Endothelial cell of umbilical vein (primary cell): ENCODE results near the gene LRIG1. TPM values are rescaled to one million over a fixed set of nuclear protein-coding genes. Genes with fewer than 3 reads are reported as not detected.

ENCODE experiments used
- BruUV-seq: library from RNA; stranded (reverse); fragments of 400-500 nt; replicated peaks from 2 replicates; lab custom pipeline; 2021; lab: Mats Ljungman, UMichigan
- CTCF ChIA-PET: fragments of 300-600, 350-600 bp; sonication (Branson Sonifier 250); formaldehyde crosslinking; loops from one replicate; lab custom pipeline; 2021; ENCODE audit warnings: antibody characterized with exemption, inconsistent platforms; lab: Charles Lee
- POLR2A ChIA-PET: fragments of 300-600, 350-600 bp; sonication (Branson Sonifier 250); formaldehyde crosslinking; loops from one replicate; lab custom pipeline; 2021; ENCODE audit warnings: antibody characterized with exemption, inconsistent platforms; lab: Charles Lee
- DNase-seq: peaks from one replicate; pipeline ENCODE4 v3.0.0-alpha.2; 2011; ENCODE audit warnings: low read depth, low spot score
- FAIRE-seq: peaks from 2 replicates; lab custom pipeline; 2011; peaks lifted over from hg19 to GRCh38; lab: Jason Lieb, UNC
- H2AFZ ChIP-seq: 2 replicates; pipeline ENCODE4 v1.6.0; 2012; ENCODE audit warnings: low read depth, low read length, control low read depth, inconsistent platforms
- H3K27ac ChIP-seq: 2 replicates; pipeline ENCODE4 v1.5.1; 2011; ENCODE audit warnings: low read depth, mild to moderate bottlenecking, control low read depth, low read length, moderate library complexity; ENCODE audit not compliant: insufficient read depth
- H3K27me3 ChIP-seq, 2 experiments: 2 replicates each; pipeline versions ENCODE4 v1.6.0 to v1.6.1; 2011; ENCODE audit warnings: low read length in 2 of 2, mixed read lengths in 1 of 2; ENCODE audit not compliant: control insufficient read depth in 2 of 2, insufficient read depth in 2 of 2
- H3K36me3 ChIP-seq, 2 experiments: 2 replicates in 1 of 2; 3 replicates in 1 of 2; pipeline ENCODE4 v1.5.1; 2011; ENCODE audit warnings: low read length in 2 of 2, mild to moderate bottlenecking in 1 of 2, moderate library complexity in 1 of 2; ENCODE audit not compliant: control insufficient read depth in 2 of 2, insufficient read depth in 2 of 2; ENCODE audit errors: extremely low read depth in 1 of 2
- H3K4me1 ChIP-seq: 3 replicates; pipeline ENCODE4 v1.5.1; 2011; ENCODE audit warnings: mild to moderate bottlenecking, low read length; ENCODE audit not compliant: control insufficient read depth, insufficient read depth; ENCODE audit errors: extremely low read depth
- H3K4me2 ChIP-seq: 2 replicates; pipeline ENCODE4 v1.6.1; 2011; ENCODE audit warnings: low read length, control low read depth, mixed read lengths; ENCODE audit not compliant: insufficient read depth
- H3K4me3 ChIP-seq, 3 experiments: fragments of 200-600 bp in 1 of 3; sonication (generic), shearing (Covaris generic) in 1 of 3; replicated peaks in 1 of 3; 2 replicates each; pipeline ENCODE4 v1.5.1; 2011 to 2016; ENCODE audit warnings: control low read depth in 3 of 3, low read length in 3 of 3, mild to moderate bottlenecking in 2 of 3, inconsistent platforms in 1 of 3, low read depth in 1 of 3, moderate library complexity in 1 of 3; ENCODE audit not compliant: insufficient read depth in 1 of 3
- H3K79me2 ChIP-seq: 2 replicates; pipeline ENCODE4 v1.6.0; 2012; ENCODE audit warnings: low read length, inconsistent platforms; ENCODE audit not compliant: control insufficient read depth, insufficient read depth
- H3K9ac ChIP-seq: replicated peaks from 2 replicates; pipeline ENCODE3; 2011; ENCODE audit warnings: low read length, control low read depth; ENCODE audit not compliant: insufficient read depth; ENCODE audit errors: extremely low read depth
- H3K9me1 ChIP-seq: replicated peaks from 3 replicates; pipeline ENCODE4 v1.6.0; 2011; ENCODE audit warnings: mild to moderate bottlenecking, low read length; ENCODE audit not compliant: control insufficient read depth, insufficient read depth; ENCODE audit errors: extremely low read depth
- H3K9me3 ChIP-seq: replicated peaks from 2 replicates; pipeline ENCODE4 v1.5.1; 2012; ENCODE audit warnings: low read length, inconsistent platforms; ENCODE audit not compliant: control insufficient read depth, insufficient read depth
- H4K20me1 ChIP-seq: replicated peaks from 2 replicates; pipeline ENCODE3; 2011; ENCODE audit warnings: mild to moderate bottlenecking, low read length; ENCODE audit not compliant: control insufficient read depth, insufficient read depth; ENCODE audit errors: extremely low read depth
- CTCF ChIP-seq, 2 donors: IDR thresholded peaks; 1 replicate in 1 of 2; 2 replicates in 1 of 2; pipeline ENCODE4 v1.5.1; 2011; ENCODE audit warnings: low read length in 2 of 2, mild to moderate bottlenecking in 2 of 2, moderate library complexity in 2 of 2, control low read depth in 1 of 2, inconsistent platforms in 1 of 2, low read depth in 1 of 2; ENCODE audit not compliant: insufficient read depth in 1 of 2; ENCODE audit errors: extremely low read depth in 1 of 2
- EZH2 ChIP-seq: IDR thresholded peaks from 2 replicates; pipeline ENCODE4 v1.6.1; 2012; ENCODE audit warnings: borderline replicate concordance, low read depth, mild to moderate bottlenecking, moderate library complexity, low read length, inconsistent platforms; ENCODE audit not compliant: severe bottlenecking
- FOS ChIP-seq: IDR thresholded peaks from 2 replicates; pipeline ENCODE4 v1.6.1; 2011; ENCODE audit warnings: mild to moderate bottlenecking, low read length, moderate library complexity, borderline replicate concordance; ENCODE audit not compliant: insufficient read depth
- GATA2 ChIP-seq: IDR thresholded peaks from 2 replicates; pipeline ENCODE4 v1.7.0; 2011; ENCODE audit warnings: low read depth, mild to moderate bottlenecking, moderate library complexity, mixed read lengths, low read length; ENCODE audit not compliant: insufficient read length, insufficient read depth
- JUN ChIP-seq: IDR thresholded peaks from 2 replicates; pipeline ENCODE4 v1.6.1; 2011; ENCODE audit warnings: borderline replicate concordance, low read depth; ENCODE audit not compliant: insufficient read length, insufficient read depth
- MAX ChIP-seq: IDR thresholded peaks from 2 replicates; pipeline ENCODE4 v1.6.1; 2011; ENCODE audit not compliant: insufficient read depth, insufficient read length
- MYC ChIP-seq: IDR thresholded peaks from one replicate; pipeline ENCODE4 v1.6.1; 2011; ENCODE audit warnings: mild to moderate bottlenecking, low read depth, low read length
- POLR2A ChIP-seq: IDR thresholded peaks from 2 replicates; pipeline ENCODE4 v1.6.1; 2012; ENCODE audit warnings: low read depth, mild to moderate bottlenecking, control low read depth, low read length
- POLR2AphosphoS5 ChIP-seq: IDR thresholded peaks from 2 replicates; pipeline ENCODE4 v1.6.1; 2012; ENCODE audit warnings: low read depth, mild to moderate bottlenecking, control low read depth, low read length, moderate library complexity; ENCODE audit not compliant: insufficient read depth
- dilution Hi-C: fragments of 300-500 bp; cut with MboI; formaldehyde crosslinking; loops from one replicate; pipeline ENCODE4 v1.15.0; 2019; ENCODE audit warnings: low sequenced_read_pairs; ENCODE audit not compliant: extremely low pct_ligation_motif_present
- intact Hi-C: fragments of 100-400 bp; cut with micrococcal nuclease; formaldehyde crosslinking; loops from one replicate; pipeline ENCODE4 v1.10.0; 2022
- polyA plus RNA-seq, 4 experiments: library from polyadenylated mRNA; depleted of rRNA in 3 of 4; stranded (reverse) in 3 of 4; unstranded in 1 of 4; fragments of >200 nt; gene quantifications; 2 replicates each; pipeline versions ENCODE4 v1.2.1 to v1.2.3, GENCODE V29; 2011 to 2012; ENCODE audit warnings: missing spikeins in 1 of 4
- total RNA-seq: library from RNA; stranded (reverse); gene quantifications from 2 replicates; pipeline ENCODE4 v1.2.3, GENCODE V29; 2021

LRIG1 gene
- total and polyA plus RNA-seq, 2 donors (not counting 3 experiments of a cell fraction or from before 2014, with no cell fraction given), result 50.3 to 52.2 TPM

DNA sequence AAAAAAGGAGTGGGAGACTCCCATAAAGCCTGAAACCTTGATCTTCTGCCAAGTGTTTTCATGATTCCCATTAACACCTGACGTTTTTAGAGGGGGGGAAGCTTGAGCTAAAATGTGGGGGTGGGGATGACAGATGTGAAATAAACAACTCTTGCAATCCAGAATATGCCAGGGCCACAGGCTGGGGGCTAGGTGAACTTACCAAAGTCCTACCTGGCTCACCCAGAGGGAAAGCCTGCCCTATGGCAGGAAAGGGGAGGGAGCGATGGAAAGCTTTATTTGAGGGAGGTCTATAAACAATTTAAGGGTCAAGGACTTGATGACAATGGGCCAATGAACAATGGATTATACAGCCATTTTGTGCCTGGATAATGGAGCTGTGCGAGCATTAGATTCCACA is 108.3 kb downstream of the LRIG1 start:
- Histone ChIP-seq H3K36me3 (peaks cover 5 to 23% of the 10 kb centered on the region in 2 experiments), H3K9me1 (no peaks in the 10 kb centered on the region), H3K79me2 (no peaks in the 10 kb centered on the region), H3K9me3 (no peaks in the 10 kb centered on the region), H3K27me3 (no peaks in the 10 kb centered on the region), H3K9ac (no peak overlapping the region), H3K4me2 (no peak overlapping the region), H3K4me1 (peaks cover 28% of the 10 kb centered on the region), H3K27ac (no peak overlapping the region), H3K4me3 (no peak overlapping the region), H4K20me1 (no peaks in the 10 kb centered on the region), H2AFZ (no peak overlapping the region)
- no peak for DNase-seq
- no peak for FAIRE-seq
- intact Hi-C loops (loop anchor here (5.0 kb wide), 1 partner anchor 115 kb away; no protein-coding TSS in a partner anchor), dilution Hi-C loops (loop anchor here (25.0 kb wide), 1 partner anchor 420 kb away; no protein-coding TSS in a partner anchor)
- BruUV-seq, result no TSS peak
- ChIA-PET CTCF (interaction anchor here (1.0 to 4.0 kb wide), 3 partner anchors 10 to 115 kb away, joined by 3 to 25 read pairs (median 20); no protein-coding TSS in a partner anchor), POLR2A (no interaction called here)
- TF ChIP-seq FOS (no peak), EZH2 (no peak), CTCF (IDR thresholded peaks at IDR 0.05; ENCODE audit: extremely low read depth in 1 of 2, insufficient read depth in 1 of 2, low read depth in 1 of 2, low read length in 2 of 2) (no peak), GATA2 (no peak), JUN (no peak), POLR2A (no peak), MAX (no peak), MYC (no peak), POLR2AphosphoS5 (no peak)
